ENCODE results near the gene ERCC6. TPM values are rescaled to one million over a fixed set of nuclear protein-coding genes. Genes with fewer than 3 reads are reported as not detected.

ERCC6 gene
- total and polyA plus RNA-seq, 11 donors: 4.4 to 31.5 (median 20.0) TPM

DNA sequence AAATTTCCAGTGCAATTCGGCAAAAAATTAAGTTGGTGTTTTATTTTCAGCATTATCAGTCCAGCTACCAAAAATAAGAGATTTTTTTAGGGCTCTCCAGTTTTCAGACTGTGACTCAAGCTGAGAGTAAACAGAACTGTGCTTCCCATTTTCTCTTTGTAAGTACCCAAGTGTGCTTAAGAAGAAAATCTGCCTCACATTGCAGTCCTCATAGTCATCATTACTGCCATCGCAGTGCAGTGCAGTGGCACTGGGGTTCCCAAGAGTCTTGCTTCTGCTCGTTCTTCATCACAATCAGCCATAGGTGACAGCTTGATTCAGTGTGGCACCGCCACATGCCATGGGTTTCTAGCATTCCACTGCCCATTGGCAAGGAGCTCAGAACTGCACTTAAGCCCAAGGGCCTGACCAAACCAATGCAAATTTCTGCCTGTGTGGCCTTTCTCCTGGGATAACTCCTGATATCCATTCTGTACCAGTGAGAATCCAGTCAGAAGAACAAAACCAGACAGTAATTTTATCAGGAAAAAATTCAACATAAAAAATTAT, 25.6 kb upstream of the ERCC6 start:
- Histone ChIP-seq H3K9me3 (peaks cover 0 to 10% (median 0%) of the 10 kb centered on the region in 12 donors), H3K27me3 (peaks cover 0 to 10% (median 0%) of the 10 kb centered on the region in 9 donors), H3K36me3 (no peaks in the 10 kb centered on the region), H3K4me3 (no peak overlapping the region), H3K4me1 (no peaks in the 10 kb centered on the region), H3K27ac (no peak overlapping the region)
- ATAC-seq (peak in 1 of 4 donors; percentile 61), DNase-seq (peak in 1 of 5 donors; percentile 25)
- 61 to 77% (median 74%) methylated on average over 4 of the region's 4 CpGs for WGBS, 4 donors
- no peak for TF ChIP-seq POLR2A (IDR thresholded peaks at IDR 0.05)
- TF ChIP-seq, protein P1, sequence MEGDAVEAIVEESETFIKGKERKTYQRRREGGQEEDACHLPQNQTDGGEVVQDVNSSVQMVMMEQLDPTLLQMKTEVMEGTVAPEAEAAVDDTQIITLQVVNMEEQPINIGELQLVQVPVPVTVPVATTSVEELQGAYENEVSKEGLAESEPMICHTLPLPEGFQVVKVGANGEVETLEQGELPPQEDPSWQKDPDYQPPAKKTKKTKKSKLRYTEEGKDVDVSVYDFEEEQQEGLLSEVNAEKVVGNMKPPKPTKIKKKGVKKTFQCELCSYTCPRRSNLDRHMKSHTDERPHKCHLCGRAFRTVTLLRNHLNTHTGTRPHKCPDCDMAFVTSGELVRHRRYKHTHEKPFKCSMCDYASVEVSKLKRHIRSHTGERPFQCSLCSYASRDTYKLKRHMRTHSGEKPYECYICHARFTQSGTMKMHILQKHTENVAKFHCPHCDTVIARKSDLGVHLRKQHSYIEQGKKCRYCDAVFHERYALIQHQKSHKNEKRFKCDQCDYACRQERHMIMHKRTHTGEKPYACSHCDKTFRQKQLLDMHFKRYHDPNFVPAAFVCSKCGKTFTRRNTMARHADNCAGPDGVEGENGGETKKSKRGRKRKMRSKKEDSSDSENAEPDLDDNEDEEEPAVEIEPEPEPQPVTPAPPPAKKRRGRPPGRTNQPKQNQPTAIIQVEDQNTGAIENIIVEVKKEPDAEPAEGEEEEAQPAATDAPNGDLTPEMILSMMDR (IDR thresholded peaks at IDR 0.05): no peak
- intact Hi-C loops (cut with DNase I): no loop called here

DNA sequence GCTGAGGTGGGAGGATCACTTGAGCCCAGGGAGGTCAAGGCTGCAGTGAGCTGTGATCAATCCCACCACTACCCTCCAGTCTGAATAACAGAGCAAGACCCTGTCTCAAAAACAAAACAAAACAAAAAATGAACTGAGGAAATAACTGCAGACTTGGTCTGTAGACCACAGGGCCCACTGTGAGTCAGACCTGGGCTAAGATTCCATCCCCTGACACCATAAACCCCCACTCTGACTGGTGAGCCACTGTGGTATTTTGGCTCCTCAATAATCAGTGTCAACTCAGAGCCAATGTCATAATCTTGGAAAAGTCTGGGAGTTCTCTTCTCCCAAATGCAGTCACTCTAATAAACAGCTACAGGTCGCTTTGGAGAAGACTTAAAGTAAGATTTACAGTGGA, 24.0 kb upstream of the ERCC6 start:
- no peak for TF ChIP-seq POLR2A (IDR thresholded peaks at IDR 0.05)
- TF ChIP-seq, protein P1 (IDR thresholded peaks at IDR 0.05): no peak
- Histone ChIP-seq H3K9me3 (no peaks in the 10 kb centered on the region), H3K4me1 (no peaks in the 10 kb centered on the region), H3K4me3 (no peak overlapping the region), H3K27me3 (peaks cover 0 to 10% (median 0%) of the 10 kb centered on the region in 9 donors), H3K36me3 (no peaks in the 10 kb centered on the region), H3K27ac (no peak overlapping the region)
- intact Hi-C loops (cut with DNase I): no loop called here
- no peak for ATAC-seq
- no peak for DNase-seq
- 67 to 71% (median 69%) methylated on average over 1 of the region's 1 CpG for WGBS, 4 donors

DNA sequence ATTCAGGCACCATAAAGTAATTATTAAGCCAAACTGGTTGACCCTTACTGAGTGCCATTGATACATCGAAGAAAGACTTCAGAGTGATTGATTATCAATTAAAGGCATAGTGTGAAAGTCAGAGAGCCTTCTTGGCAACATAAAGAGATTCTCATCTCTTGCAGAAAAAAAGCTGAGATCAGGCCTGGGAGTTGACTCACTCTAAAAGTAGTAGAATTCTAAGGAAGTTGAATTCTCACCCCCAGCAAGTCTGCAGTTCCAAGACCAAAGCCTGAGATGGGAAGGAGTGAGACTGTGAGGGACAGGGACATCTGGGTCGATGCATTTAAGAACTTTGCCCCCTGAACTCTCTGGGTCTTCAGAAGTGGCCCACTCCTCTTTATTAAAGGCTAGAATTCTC, 21.6 kb upstream of the ERCC6 start:
- intact Hi-C loops (cut with DNase I): no loop called here
- no peak overlapping the region for H3K4me3 ChIP-seq
- H3K27ac ChIP-seq: no peak overlapping the region
- H3K27me3 ChIP-seq: peaks cover 0 to 10% (median 0%) of the 10 kb centered on the region in 9 donors
- peaks cover 0 to 8% (median 0%) of the 10 kb centered on the region in 12 donors for H3K9me3 ChIP-seq
- TF ChIP-seq, protein P1 (IDR thresholded peaks at IDR 0.05): no peak
- TF ChIP-seq POLR2A (IDR thresholded peaks at IDR 0.05): no peak
- no peaks in the 10 kb centered on the region for H3K4me1 ChIP-seq
- DNase-seq (no peak), ATAC-seq (no peak)
- H3K36me3 ChIP-seq: no peaks in the 10 kb centered on the region
- WGBS, 4 donors: 63 to 68% (median 67%) methylated on average over 2 of the region's 2 CpGs

DNA sequence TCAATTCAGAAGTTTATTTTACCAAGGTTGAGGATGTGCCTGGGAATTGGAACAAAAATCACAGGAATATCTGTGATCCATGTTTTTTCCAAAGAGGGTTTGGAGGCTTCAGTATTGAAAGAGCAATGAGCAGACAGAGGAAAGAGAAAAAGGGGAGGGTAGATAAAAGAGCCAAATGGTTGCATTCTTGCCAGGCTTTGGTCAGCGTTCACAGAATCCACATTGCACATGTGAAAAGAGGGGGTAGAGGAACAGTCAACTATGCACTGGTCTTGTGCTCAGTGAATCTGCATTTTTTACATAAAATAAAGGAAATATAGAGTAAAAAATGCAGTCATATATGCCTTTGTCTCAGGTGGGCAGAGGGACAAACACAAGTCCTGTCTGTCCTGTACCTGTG, 20.6 kb upstream of the ERCC6 start:
- 19 to 26% (median 23%) methylated on average over 1 of the region's 1 CpG for WGBS, 4 donors

More for the DNA sequence above, 20.6 kb upstream of the ERCC6 start:
- Histone ChIP-seq H3K4me3 (no peak overlapping the region), H3K36me3 (no peaks in the 10 kb centered on the region), H3K27ac (no peak overlapping the region), H3K4me1 (no peaks in the 10 kb centered on the region), H3K9me3 (peaks cover 0 to 11% (median 0%) of the 10 kb centered on the region in 12 donors), H3K27me3 (peaks cover 0 to 10% (median 0%) of the 10 kb centered on the region in 9 donors)
- no peak for ATAC-seq
- no peak for TF ChIP-seq POLR2A (IDR thresholded peaks at IDR 0.05)
- TF ChIP-seq, protein P1 (IDR thresholded peaks at IDR 0.05): no peak
- intact Hi-C loops (cut with DNase I): no loop called here
- no peak for DNase-seq

All from heart left ventricle (tissue), 16 donors.